Duodenal mucosa (tissue), 2 donors: ENCODE data around the gene F12.
A peak's percentile ranks its signal among the peaks of the same experiment; 100 is the strongest.

ENCODE experiments used
- H3K27ac ChIP-seq: one replicate; pipeline ENCODE4 v1.7.0; 2013; ENCODE audit warnings: low read depth, low read length
- H3K27me3 ChIP-seq, 2 donors: one replicate each; pipeline ENCODE4 v1.7.0; 2013; ENCODE audit warnings: low read length in 2 of 2, control low read depth in 1 of 2; ENCODE audit not compliant: insufficient read depth in 2 of 2, control insufficient read depth in 1 of 2
- H3K36me3 ChIP-seq, 2 donors: one replicate each; pipeline ENCODE4 v1.7.0; 2013; ENCODE audit warnings: low read length in 2 of 2, control low read depth in 1 of 2; ENCODE audit not compliant: insufficient read depth in 2 of 2, control insufficient read depth in 1 of 2
- H3K4me1 ChIP-seq, 2 donors: one replicate each; pipeline ENCODE4 v1.7.0; 2013; ENCODE audit warnings: low read length in 2 of 2, control low read depth in 1 of 2; ENCODE audit not compliant: insufficient read depth in 2 of 2, control insufficient read depth in 1 of 2
- H3K4me3 ChIP-seq, 2 donors: one replicate each; pipeline ENCODE4 v1.7.0; 2013; ENCODE audit warnings: low read length in 2 of 2, low read depth in 1 of 2
- H3K9ac ChIP-seq, 2 donors: one replicate each; pipeline ENCODE4 v1.7.0; 2013; ENCODE audit warnings: low read length in 2 of 2, low read depth in 1 of 2
- H3K9me3 ChIP-seq, 2 donors: one replicate each; pipeline ENCODE4 v1.7.0; 2013; ENCODE audit warnings: low read length in 2 of 2, control low read depth in 1 of 2; ENCODE audit not compliant: control insufficient read depth in 1 of 2

The F12 gene

GRCh38 chr5:177373806-177374205 lies 35.6 kb downstream of the F12 start:
- Histone ChIP-seq H3K36me3 (peaks cover 0 to 4% of the 10 kb centered on the region in 2 donors), H3K27ac (no peak overlapping the region), H3K9me3 (no peaks in the 10 kb centered on the region), H3K4me3 (no peak overlapping the region), H3K9ac (no peak overlapping the region), H3K27me3 (no peaks in the 10 kb centered on the region), H3K4me1 (peaks cover 30 to 31% of the 10 kb centered on the region in 2 donors)

- Histone ChIP-seq H3K9me3 (no peaks in the 10 kb centered on the region), H3K27me3 (no peaks in the 10 kb centered on the region), H3K4me1 (peaks cover 38 to 39% of the 10 kb centered on the region in 2 donors), H3K27ac (no peak overlapping the region), H3K9ac (no peak overlapping the region), H3K4me3 (no peak overlapping the region), H3K36me3 (peaks cover 0 to 11% of the 10 kb centered on the region in 2 donors)
Observed at GRCh38 chr5:177372910-177373309, 36.5 kb downstream of the F12 start.

- no peak overlapping the region for H3K4me3 ChIP-seq
- H3K36me3 ChIP-seq, result peaks cover 0 to 11% of the 10 kb centered on the region in 2 donors
- H3K9me3 ChIP-seq, result no peaks in the 10 kb centered on the region
- H3K4me1 ChIP-seq, result peaks cover 38 to 45% of the 10 kb centered on the region in 2 donors
- no peak overlapping the region for H3K9ac ChIP-seq
- no peak overlapping the region for H3K27ac ChIP-seq
- H3K27me3 ChIP-seq, result no peaks in the 10 kb centered on the region
Observed at GRCh38 chr5:177372034-177372896, 37.1 kb downstream of the F12 start.

GRCh38 chr5:177371120-177372033 lies 38.0 kb downstream of the F12 start:
- Histone ChIP-seq H3K4me1 (peaks cover 42 to 48% of the 10 kb centered on the region in 2 donors), H3K4me3 (peak overlapping the region; percentile 71 to 72), H3K27me3 (no peaks in the 10 kb centered on the region), H3K9me3 (no peaks in the 10 kb centered on the region), H3K36me3 (peaks cover 0 to 11% of the 10 kb centered on the region in 2 donors), H3K9ac (peak overlapping the region; percentile 66 to 79), H3K27ac (peak overlapping the region; percentile 54)

- peaks cover 0 to 11% of the 10 kb centered on the region in 2 donors for H3K36me3 ChIP-seq
- H3K9ac ChIP-seq, result peak overlapping the region; percentile 1 to 79
- peak overlapping the region; percentile 19 to 71 for H3K4me3 ChIP-seq
- peaks cover 46 to 54% of the 10 kb centered on the region in 2 donors for H3K4me1 ChIP-seq
- no peaks in the 10 kb centered on the region for H3K27me3 ChIP-seq
- no peak overlapping the region for H3K27ac ChIP-seq
- no peaks in the 10 kb centered on the region for H3K9me3 ChIP-seq
Observed at GRCh38 chr5:177370488-177371119, 38.8 kb downstream of the F12 start.

GRCh38 chr5:177369645-177370440 lies 39.5 kb downstream of the F12 start:
- Histone ChIP-seq H3K27me3 (no peaks in the 10 kb centered on the region), H3K9ac (peak overlapping the region; percentile 1 to 37), H3K4me3 (no peak overlapping the region), H3K4me1 (peaks cover 48 to 54% of the 10 kb centered on the region in 2 donors), H3K36me3 (peaks cover 0 to 11% of the 10 kb centered on the region in 2 donors), H3K27ac (no peak overlapping the region), H3K9me3 (no peaks in the 10 kb centered on the region)

- Histone ChIP-seq H3K27me3 (no peaks in the 10 kb centered on the region), H3K27ac (no peak overlapping the region), H3K9me3 (no peaks in the 10 kb centered on the region), H3K4me1 (peaks cover 56 to 62% of the 10 kb centered on the region in 2 donors), H3K4me3 (peak overlapping the region; percentile 35 to 70), H3K9ac (peak overlapping the region; percentile 22 to 37), H3K36me3 (peaks cover 0 to 11% of the 10 kb centered on the region in 2 donors)
Observed at GRCh38 chr5:177368869-177369644, 40.3 kb downstream of the F12 start.

- peaks cover 63 to 70% of the 10 kb centered on the region in 2 donors for H3K4me1 ChIP-seq
- peak overlapping the region in 1 of 2 donors; percentile 22 for H3K9ac ChIP-seq
- H3K27me3 ChIP-seq, result no peaks in the 10 kb centered on the region
- H3K36me3 ChIP-seq, result peaks cover 0 to 11% of the 10 kb centered on the region in 2 donors
- H3K9me3 ChIP-seq, result no peaks in the 10 kb centered on the region
- no peak overlapping the region for H3K27ac ChIP-seq
- peak overlapping the region; percentile 70 to 74 for H3K4me3 ChIP-seq
Observed at GRCh38 chr5:177367981-177368868, 41.1 kb downstream of the F12 start.
